ENCODE measurements around the gene TEX2. TPM values are rescaled to one million over a fixed set of nuclear protein-coding genes. Genes with fewer than 3 reads are reported as not detected.

The TEX2 gene
- total RNA-seq, 1 experiment from 2014 or later: 10.8 TPM

DNA sequence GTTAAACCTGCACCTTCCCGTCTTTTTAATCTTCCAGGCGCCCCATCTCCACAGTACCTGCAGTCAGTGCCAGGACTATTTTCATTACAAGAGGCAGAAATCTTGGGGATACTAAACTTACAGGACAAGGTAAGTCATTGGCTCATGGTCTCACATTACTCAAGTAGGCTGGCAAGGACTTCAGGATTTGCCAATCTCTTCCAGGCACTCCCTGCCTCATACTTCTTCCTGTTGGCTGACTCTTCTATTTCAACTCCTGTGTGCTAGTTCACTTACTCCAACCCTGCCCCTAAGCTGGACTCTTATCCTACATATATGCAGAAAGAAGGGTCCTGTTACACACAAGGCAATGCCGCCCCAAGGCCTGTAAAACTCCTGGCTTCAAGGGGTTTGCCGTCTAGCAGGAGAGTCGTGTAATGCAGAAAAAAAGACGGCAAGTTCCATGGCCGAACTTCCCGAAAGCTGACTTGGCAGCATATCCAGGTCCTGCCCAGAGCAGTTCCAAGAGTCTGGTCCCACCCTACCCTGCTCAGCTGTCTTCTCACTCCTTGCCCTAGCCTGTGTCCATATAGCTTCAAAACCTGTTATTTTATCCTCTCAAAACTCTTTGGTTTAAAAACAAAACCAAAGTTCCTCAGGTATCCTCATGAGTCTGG is 147.9 kb downstream of the TEX2 start (continued):
- TF ChIP-seq, protein P1, sequence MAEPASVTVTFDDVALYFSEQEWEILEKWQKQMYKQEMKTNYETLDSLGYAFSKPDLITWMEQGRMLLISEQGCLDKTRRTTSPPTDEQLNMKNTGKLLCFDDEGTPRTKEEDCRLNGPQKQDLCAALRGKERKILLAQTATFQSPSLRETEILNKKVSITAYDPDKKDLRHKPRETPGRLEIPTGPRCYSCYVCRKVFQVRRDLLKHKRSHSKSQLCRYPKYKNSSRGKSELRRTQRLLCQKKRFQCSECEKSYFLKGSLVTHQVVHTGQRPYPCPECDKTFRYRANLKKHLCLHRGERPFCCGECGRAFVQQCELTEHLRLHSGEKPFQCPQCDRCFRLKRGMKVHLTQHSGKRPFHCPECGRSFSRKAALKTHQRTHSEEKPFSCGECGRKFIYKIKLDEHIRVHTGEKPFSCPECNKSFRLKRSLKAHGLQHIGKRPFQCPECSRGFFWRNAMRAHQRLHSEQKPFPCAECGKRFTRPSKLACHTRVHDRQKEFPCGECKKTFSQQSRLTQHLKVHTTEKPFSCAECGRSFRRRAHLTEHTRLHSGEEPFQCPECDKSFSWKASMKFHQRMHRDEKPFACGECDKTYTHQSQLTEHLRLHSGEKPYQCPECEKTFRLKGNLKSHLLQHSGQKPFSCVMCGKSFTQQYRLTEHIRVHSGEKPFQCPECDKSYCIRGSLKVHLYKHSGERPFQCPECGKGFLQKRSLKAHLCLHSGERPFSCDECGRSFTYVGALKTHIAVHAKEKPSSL (CRISPR knock-in tag; conservative IDR thresholded peaks at IDR 0.05): no peak
- TF ChIP-seq, protein P2, sequence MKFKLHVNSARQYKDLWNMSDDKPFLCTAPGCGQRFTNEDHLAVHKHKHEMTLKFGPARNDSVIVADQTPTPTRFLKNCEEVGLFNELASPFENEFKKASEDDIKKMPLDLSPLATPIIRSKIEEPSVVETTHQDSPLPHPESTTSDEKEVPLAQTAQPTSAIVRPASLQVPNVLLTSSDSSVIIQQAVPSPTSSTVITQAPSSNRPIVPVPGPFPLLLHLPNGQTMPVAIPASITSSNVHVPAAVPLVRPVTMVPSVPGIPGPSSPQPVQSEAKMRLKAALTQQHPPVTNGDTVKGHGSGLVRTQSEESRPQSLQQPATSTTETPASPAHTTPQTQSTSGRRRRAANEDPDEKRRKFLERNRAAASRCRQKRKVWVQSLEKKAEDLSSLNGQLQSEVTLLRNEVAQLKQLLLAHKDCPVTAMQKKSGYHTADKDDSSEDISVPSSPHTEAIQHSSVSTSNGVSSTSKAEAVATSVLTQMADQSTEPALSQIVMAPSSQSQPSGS (CRISPR knock-in tag; IDR thresholded peaks at IDR 0.05; ENCODE audit: borderline replicate concordance, low read depth): no peak
- TF ChIP-seq GTF2I (CRISPR knock-in tag; conservative IDR thresholded peaks at IDR 0.05) (no peak), ZNF671 (CRISPR knock-in tag; IDR thresholded peaks at IDR 0.05) (no peak), ELF4 (CRISPR knock-in tag; IDR thresholded peaks at IDR 0.05; ENCODE audit: low read depth) (no peak), EMX1 (CRISPR knock-in tag; IDR thresholded peaks at IDR 0.05) (no peak), TEAD4 (CRISPR knock-in tag; IDR thresholded peaks at IDR 0.05) (no peak), TEAD1 (CRISPR knock-in tag; IDR thresholded peaks at IDR 0.05) (no peak), ZMAT4 (CRISPR knock-in tag; IDR thresholded peaks at IDR 0.05) (no peak), NR2C2 (CRISPR knock-in tag; IDR thresholded peaks at IDR 0.05) (no peak), SOX15 (CRISPR knock-in tag; IDR thresholded peaks at IDR 0.05) (no peak), NFYB (CRISPR knock-in tag; conservative IDR thresholded peaks at IDR 0.05; ENCODE audit: low read depth) (no peak)
- TF ChIP-seq, protein P3, sequence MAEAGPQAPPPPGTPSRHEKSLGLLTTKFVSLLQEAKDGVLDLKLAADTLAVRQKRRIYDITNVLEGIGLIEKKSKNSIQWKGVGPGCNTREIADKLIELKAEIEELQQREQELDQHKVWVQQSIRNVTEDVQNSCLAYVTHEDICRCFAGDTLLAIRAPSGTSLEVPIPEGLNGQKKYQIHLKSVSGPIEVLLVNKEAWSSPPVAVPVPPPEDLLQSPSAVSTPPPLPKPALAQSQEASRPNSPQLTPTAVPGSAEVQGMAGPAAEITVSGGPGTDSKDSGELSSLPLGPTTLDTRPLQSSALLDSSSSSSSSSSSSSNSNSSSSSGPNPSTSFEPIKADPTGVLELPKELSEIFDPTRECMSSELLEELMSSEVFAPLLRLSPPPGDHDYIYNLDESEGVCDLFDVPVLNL (CRISPR knock-in tag; IDR thresholded peaks at IDR 0.05; ENCODE audit: borderline replicate concordance, low read depth): no peak

DNA sequence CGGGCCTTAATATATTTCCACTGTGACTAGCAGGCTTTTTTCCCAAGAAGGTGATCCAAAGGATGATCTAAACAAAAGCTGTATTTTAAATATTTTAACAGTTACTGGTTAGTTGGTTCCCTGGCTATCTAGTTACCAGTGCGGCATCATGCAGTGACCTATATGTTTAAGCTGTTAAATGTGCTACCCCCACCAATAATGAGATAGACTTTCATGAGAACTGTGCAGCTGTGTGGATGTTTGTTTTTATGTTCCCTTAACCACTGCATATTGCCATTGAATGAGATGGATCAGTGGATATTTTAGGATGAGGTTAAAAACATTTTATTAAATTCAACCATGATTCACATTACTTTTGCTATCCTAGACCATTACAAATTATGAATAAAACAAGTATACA is 150.1 kb downstream of the TEX2 start:
- DNase-seq (ENCODE audit: low spot score): no peak

DNA sequence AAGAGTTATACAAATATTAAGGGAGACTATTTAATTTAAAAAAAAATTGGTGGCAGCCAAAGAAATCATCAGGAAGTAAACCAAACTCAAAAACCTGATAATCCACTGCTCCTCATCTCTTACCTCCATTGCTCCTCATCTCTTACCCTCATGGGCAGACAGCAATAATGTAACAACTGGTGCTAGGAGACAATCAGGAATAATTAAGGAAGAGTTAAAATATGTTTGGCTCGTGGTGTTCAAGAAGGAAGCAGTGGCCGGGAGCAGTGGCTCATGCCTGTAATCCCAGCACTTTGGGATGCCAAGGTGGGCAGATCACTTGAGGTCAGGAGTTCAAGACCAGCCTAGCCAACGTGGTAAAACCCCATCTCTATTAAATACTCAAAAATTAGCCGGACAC is 151.2 kb downstream of the TEX2 start:
- no peak overlapping the region for H3K27ac Mint-ChIP-seq

More for the DNA sequence above, 150.1 kb downstream of the TEX2 start:
- no peak overlapping the region for H3K4me3 Mint-ChIP-seq
- TF ChIP-seq TEAD4 (CRISPR knock-in tag; IDR thresholded peaks at IDR 0.05): no peak
- TF ChIP-seq, protein P1 (CRISPR knock-in tag; conservative IDR thresholded peaks at IDR 0.05): no peak
- TF ChIP-seq ELF4 (CRISPR knock-in tag; IDR thresholded peaks at IDR 0.05; ENCODE audit: low read depth): no peak
- CTCF ChIA-PET: interaction anchor here (1.3 kb wide), 1 partner anchor 49 kb away, joined by 6 read pairs; no protein-coding TSS in a partner anchor
- POLR2A ChIA-PET: interaction anchor here (1.1 kb wide), 1 partner anchor 12 kb away, joined by 4 read pairs; no protein-coding TSS in a partner anchor
- H3K9me3 Mint-ChIP-seq: no peaks in the 10 kb centered on the region
- H3K36me3 Mint-ChIP-seq: no peaks in the 10 kb centered on the region
- H3K4me1 Mint-ChIP-seq: peaks cover 13% of the 10 kb centered on the region
- no peak for ATAC-seq
- no peak overlapping the region for H3K27ac Mint-ChIP-seq
- no peaks in the 10 kb centered on the region for H3K27me3 Mint-ChIP-seq (ENCODE audit: low read depth)

More for the DNA sequence above, 151.2 kb downstream of the TEX2 start:
- ATAC-seq (no peak), DNase-seq (ENCODE audit: low spot score) (no peak)
- H3K9me3 Mint-ChIP-seq: no peaks in the 10 kb centered on the region
- no peaks in the 10 kb centered on the region for H3K27me3 Mint-ChIP-seq (ENCODE audit: low read depth)
- no peaks in the 10 kb centered on the region for H3K36me3 Mint-ChIP-seq
- peaks cover 16% of the 10 kb centered on the region for H3K4me1 Mint-ChIP-seq
- CTCF ChIA-PET: interaction anchor here (1.3 kb wide), 1 partner anchor 48 kb away, joined by 6 read pairs; no protein-coding TSS in a partner anchor
- no peak overlapping the region for H3K4me3 Mint-ChIP-seq
- TF ChIP-seq, protein P4, sequence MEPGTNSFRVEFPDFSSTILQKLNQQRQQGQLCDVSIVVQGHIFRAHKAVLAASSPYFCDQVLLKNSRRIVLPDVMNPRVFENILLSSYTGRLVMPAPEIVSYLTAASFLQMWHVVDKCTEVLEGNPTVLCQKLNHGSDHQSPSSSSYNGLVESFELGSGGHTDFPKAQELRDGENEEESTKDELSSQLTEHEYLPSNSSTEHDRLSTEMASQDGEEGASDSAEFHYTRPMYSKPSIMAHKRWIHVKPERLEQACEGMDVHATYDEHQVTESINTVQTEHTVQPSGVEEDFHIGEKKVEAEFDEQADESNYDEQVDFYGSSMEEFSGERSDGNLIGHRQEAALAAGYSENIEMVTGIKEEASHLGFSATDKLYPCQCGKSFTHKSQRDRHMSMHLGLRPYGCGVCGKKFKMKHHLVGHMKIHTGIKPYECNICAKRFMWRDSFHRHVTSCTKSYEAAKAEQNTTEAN (CRISPR knock-in tag; IDR thresholded peaks at IDR 0.05): no peak
- no peak for TF ChIP-seq NFYB (CRISPR knock-in tag; conservative IDR thresholded peaks at IDR 0.05; ENCODE audit: low read depth)
- TF ChIP-seq, protein P5, sequence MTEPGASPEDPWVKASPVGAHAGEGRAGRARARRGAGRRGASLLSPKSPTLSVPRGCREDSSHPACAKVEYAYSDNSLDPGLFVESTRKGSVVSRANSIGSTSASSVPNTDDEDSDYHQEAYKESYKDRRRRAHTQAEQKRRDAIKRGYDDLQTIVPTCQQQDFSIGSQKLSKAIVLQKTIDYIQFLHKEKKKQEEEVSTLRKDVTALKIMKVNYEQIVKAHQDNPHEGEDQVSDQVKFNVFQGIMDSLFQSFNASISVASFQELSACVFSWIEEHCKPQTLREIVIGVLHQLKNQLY (CRISPR knock-in tag; IDR thresholded peaks at IDR 0.05): no peak
- no peak for TF ChIP-seq ZNF219 (CRISPR knock-in tag; IDR thresholded peaks at IDR 0.05; ENCODE audit: borderline replicate concordance)
- no peak for TF ChIP-seq ZNF416 (CRISPR knock-in tag; IDR thresholded peaks at IDR 0.05)
- no peak for TF ChIP-seq ATF3 (CRISPR knock-in tag; conservative IDR thresholded peaks at IDR 0.05)
- no peak for TF ChIP-seq USF1 (CRISPR knock-in tag; IDR thresholded peaks at IDR 0.05)
- POLR2A ChIA-PET: no interaction called here

Data from WTC11 (cell line).